ENCODE measurements around the gene FBLN2.
"Not testable (repeated sequence)": the region's sequence is repeated elsewhere in the genome, so short reads cannot be mapped to it uniquely, and the experiment has no call there.

Gene FBLN2

DNA sequence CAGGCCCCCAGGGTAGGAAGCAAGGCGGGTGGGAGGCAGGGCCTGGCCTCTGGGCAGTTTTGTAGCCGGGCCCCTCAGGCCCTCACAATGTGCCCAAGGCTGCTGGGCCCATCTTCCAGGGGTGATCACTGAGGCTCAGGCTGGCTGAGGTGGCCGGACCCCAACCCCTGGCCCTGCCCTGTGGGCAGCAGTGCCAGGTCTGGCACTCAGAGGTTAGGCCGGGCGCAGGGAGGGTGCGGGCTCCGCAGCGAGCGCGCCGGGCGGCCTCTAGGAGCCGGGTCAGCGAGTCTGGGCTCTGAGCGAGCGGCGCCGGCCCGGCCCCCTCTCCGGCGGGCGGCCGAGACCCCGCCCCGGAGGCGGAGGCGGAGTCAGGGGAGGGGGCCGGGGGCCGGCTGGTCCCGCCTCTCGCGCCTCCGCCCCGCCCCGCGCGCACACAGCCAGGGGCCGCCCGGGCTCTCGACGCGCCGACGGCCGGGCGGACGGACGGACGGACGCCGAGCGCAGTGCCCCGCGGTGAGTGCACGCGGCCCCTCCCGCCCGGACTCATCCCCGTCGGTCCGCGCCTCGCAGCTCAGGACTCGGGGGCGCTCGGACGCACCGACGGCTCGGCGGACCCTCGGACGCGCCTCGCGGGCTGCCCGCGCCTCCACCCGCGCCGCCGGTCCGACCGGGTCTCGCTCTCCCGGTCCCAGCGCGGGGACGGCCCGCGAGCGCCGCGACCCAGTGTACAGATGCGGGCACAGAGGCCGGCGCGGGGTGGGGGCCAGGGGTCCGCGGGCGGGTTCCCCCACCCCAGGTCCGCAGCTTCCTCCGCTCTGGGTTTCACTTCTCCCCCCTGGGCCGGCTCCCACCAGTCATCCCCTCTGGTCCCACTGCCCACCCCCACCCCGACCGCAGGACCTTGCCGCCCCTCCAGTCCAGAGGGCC lies at the start of gene FBLN2:
TSS of gene FBLN2 (plus strand) at position 430 of the 927 bp plus-strand sequence. CDS start 21,231 bp downstream, outside the sequence.
- no peak for DNase-seq

- not testable (repeated sequence) for DNase-seq
These were observed 49.7 kb upstream of the FBLN2 start for GRCh38 chr3:13499246-13499645.

DNA sequence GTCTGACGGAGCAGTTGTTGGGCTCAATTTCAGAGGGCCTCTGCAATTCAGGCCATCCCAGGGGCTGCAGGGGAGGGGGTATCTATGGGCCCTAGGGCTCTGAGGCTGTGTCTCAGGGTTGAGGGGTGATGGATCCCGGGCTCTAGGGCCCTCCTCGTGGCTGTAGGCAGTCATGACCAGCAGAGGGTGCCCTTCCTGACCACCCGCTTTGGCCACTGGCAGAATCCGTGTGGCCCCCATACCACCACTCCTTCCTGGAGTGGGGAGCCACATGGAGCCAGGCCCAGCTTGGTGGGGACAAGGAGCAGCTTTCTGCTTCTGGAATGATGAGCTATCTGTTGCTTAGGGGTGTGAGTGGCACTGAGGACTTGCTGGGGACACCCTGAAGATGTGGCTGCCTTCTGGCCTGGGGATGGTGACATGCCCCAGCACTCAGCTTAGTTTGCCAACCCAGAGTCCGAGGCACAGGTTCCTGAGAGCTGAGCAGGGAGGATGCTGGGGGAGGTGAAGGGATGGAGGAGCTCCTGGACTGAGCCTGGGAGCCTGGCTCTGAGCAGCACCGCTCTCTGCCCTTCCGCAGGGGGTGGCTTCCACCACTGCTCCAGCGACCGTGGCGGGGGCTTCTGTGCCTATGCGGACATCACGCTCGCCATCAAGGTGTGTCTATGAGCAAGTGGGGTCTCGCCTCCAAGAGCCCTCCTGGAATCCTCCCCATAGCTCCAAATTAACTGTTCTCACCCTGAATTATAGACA lies 48.6 kb upstream of the FBLN2 start:
- DNase-seq, result no peak

- DNase-seq, result no peak
These were observed 47.9 kb upstream of the FBLN2 start for GRCh38 chr3:13501056-13501455.

DNA sequence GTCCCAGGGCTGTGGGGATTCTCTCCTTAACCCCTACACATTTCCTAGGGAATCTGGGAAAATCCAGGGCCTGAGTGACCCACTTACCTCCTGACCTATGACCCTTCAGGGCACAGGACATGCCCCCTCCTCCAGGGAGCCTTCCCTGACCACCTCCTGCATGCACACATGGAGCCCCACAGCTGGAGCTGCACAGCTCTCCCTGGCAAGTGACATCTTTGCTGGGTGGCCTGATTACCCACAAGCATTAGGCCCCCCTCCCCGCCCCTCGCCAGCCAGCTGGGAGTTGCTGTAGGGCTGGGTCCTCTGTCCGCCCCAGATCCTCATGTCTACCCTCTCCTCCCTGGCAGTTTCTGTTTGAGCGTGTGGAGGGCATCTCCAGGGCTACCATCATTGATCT lies 47.4 kb upstream of the FBLN2 start:
- no peak for DNase-seq

DNA sequence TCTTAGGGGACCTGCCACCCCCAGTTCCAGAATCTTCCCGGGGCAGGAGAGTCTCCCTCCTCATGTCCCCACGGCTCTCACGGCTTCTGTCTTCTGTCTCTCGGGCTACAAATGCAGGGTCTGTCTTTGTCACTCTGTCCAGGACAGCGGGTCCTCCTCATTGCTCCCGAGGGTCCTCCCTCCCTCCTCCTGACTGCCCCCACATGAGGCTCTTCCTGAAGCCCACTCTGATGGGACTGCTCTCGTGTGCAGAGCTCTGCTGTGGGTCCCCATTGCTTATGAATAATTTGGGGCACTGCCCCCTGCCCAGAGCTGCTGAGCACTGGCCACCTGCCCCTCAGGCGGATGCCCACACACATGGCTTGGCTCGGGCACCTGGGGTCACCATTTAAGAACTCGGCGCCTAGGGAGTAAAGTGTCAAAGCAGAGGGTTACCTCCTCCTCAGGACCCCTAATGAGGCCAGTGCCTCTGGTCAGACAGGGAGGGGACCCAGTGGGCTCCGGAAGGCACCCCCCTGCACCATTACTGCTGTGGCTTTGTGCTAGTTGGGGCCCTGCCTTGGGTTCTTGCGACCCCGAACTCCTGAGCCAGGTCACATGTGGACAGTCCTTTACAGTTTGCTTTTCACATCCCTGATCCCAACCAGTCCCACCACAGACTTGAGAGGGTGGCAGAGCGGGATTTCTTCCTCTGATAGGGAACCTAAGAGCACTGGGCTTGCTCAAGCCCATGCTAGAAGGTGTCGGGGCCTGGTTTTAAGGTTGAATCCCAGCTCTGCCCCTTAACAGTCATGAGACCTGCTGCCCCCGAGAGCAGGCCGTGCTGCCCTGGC lies 46.8 kb upstream of the FBLN2 start:
- DNase-seq, result no peak

GRCh38 chr3:13502791-13503060 lies 46.2 kb upstream of the FBLN2 start:
- no peak for DNase-seq

DNA sequence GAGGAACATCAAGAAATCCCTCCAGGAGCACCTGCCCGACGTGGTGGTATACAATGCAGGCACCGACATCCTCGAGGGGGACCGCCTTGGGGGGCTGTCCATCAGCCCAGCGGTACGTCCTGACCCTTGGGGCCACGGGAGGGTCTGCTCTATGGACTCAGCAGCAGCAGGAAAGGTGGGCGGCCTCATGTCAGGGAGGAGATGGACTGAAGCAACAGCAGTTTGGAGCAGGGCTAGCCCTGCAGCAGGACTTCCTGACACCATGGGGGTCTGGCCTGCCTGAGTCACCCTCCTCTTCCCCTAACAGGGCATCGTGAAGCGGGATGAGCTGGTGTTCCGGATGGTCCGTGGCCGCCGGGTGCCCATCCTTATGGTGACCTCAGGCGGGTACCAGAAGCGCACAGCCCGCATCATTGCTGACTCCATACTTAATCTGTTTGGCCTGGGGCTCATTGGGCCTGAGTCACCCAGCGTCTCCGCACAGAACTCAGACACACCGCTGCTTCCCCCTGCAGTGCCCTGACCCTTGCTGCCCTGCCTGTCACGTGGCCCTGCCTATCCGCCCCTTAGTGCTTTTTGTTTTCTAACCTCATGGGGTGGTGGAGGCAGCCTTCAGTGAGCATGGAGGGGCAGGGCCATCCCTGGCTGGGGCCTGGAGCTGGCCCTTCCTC lies 44.6 kb upstream of the FBLN2 start:
- DNase-seq, result no peak

- no peak for DNase-seq
These were observed 43.5 kb upstream of the FBLN2 start for GRCh38 chr3:13505147-13506130.

- DNase-seq, result no peak
These were observed 42.7 kb upstream of the FBLN2 start for GRCh38 chr3:13506239-13506638.

DNA sequence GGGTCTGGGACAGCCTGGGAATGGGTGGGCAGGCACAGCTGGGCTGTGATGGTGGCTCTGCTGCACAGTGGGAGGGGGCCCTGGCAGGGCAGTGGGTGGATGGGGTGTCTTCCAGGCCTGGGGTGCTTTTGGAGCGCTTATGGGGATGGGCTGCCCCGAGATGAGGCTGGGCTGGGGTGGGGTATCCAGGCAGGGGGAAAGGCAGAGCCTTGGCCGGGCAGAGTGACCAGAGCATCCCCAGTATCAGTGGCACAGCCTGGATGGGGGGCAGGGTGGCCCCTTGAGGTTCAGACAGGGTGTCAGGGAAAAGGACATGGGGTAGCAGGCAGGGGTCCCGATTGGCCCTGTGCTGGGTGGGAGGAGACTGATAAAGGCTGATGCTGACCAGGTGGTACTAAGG lies 42.2 kb upstream of the FBLN2 start:
- DNase-seq, result no peak

- no peak for DNase-seq
These were observed 41.7 kb upstream of the FBLN2 start for GRCh38 chr3:13507247-13507569.

DNA sequence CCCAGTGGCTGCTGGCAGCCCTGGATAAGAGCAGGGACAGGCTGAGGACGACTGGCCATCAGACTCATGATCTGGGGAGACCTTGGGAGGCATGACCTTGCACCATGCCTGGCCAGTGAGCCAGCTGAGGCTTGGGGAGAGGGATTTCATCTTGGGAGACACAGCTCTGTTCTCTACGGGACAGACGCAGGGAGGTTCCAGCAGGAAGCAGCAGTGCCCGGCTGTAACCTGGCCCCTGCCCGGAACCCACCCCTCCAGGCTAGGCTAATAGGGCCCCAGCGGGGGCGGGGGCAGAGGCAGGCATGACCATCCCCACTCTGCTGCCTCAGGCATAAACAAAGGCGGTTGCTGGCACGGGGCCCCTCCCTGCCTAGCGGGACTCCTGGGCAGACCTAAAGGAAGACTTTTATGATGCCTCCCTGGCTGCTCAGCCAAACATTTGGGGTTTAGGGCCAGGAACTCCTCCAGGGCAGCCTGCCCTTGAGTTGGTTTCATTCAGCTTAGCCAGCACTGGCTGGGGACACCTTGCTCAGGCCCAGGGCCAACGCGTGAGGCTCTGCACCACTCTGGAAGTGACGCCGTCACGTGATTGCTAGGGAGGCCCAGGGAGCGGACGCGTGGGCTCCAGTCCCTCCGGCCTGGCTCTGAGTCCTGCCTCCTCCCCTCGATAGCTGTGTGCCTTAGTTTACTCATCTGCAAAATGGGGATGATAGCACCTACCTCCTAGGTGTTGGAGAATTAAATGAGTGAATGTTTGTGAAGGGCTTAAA lies 41.2 kb upstream of the FBLN2 start:
- DNase-seq, result no peak

DNA sequence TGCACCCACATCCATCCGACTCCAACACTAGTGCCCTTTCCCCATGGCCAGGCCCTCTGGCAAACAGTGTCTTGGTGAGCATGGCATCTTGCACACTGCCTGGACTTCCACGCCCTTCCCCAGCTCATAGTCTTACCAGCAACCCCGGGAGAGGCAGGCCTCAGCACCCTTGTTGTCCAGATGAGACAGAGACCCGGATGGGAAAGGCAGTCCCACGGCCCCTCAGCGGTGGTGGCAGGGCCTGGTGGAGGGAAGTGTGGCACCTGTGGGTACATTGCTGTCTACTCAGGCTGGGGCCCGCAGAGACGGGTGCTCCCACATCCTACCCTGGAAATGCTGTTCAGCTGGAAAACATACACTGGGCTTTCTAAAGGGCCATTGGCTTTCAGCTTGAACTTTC lies 40.4 kb upstream of the FBLN2 start:
- DNase-seq, result no peak

DNA sequence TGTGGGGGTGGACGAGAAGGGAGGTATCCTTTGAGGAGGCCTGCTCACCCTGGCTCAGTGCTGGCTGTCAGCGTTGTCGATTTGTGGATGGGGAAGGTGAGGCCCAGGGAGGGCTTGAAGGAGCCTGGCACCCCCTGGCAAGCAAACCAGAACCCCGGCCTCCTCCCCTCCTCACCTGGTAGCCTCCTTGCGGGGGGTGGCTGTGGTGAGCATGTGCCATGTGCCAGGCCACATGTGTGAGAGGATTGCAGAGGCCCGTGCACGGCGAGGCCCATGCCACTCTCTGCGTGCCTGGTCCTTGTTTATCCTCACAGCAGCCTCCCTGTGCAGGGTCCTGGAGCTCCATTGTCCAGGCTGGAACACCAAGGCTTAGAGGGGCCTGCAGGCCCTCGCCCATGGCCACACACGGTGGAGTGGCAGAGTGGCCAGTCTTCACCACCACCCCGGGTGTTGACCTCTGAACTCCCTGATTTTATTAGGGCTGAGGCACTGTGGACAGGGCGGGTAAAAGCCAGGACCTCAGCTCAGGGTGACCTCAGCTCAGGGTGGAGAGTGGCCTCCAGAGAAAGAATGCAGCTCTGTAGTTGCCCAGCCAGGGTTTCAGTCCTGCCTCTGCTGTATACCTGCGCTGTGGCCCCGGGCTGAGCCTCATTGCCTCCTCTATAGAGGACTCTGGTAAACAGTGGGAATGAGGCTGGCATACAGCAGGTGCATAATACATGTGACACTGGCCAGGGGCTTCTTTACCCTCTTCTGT lies 39.7 kb upstream of the FBLN2 start:
- no peak for DNase-seq

- no peak for DNase-seq
These were observed 39.1 kb upstream of the FBLN2 start for GRCh38 chr3:13509816-13510192.

DNA sequence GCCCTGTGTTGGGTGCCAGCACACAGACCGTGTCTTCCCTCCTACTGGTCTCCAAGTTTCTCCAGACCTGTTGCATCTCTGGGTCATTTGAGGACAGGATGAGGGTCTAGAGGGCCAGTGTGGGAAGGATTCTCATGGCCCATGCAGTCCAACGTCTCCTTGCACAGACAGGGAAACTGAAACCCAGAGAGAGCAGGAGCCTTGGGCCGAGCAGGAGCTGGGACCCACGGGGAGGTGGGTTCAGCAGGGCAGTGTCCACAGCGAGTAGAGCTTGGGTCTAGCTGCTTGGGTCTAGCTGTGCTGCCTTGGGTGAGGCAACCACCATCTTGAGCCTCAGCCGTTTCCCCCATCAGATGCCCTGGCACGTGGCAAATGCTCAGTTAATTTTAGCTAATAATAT lies 36.5 kb upstream of the FBLN2 start:
- no peak for DNase-seq

- no peak for DNase-seq
These were observed 35.6 kb upstream of the FBLN2 start for GRCh38 chr3:13513051-13513912.

- DNase-seq, result no peak
These were observed 34.9 kb upstream of the FBLN2 start for GRCh38 chr3:13513913-13514517.
